Measurements from ENCODE around the gene PAAF1.

PAAF1 gene

GRCh38 chr11:73912026-73912425, 35.2 kb downstream of the PAAF1 start:
- H3K27ac ChIP-seq (ENCODE audit: low read depth, low read length) = no peak overlapping the region
- H3K4me3 ChIP-seq (ENCODE audit: low read length) = no peak overlapping the region
- H3K9me3 ChIP-seq (ENCODE audit: control insufficient read depth, insufficient read depth, low read length) = no peaks in the 10 kb centered on the region
- no peaks in the 10 kb centered on the region for H3K4me1 ChIP-seq (ENCODE audit: control insufficient read depth, low read length)
- H3K27me3 ChIP-seq (ENCODE audit: control insufficient read depth, low read length) = no peaks in the 10 kb centered on the region
- H3K9me2 ChIP-seq (replicated peaks; ENCODE audit: control insufficient read depth, low read length) = no peaks in the 10 kb centered on the region
- no peaks in the 10 kb centered on the region for H4K20me1 ChIP-seq (ENCODE audit: control insufficient read depth, insufficient read depth, low read depth, low read length)
- H3K36me3 ChIP-seq (ENCODE audit: control insufficient read depth, low read length) = peaks cover 43% of the 10 kb centered on the region
- H3K4me2 ChIP-seq (ENCODE audit: low read length) = no peak overlapping the region
- 0 out of 2 replicates have a peak, but pooled peaks cover 4% of the 10 kb centered on the region for H3F3A ChIP-seq (ENCODE audit: control insufficient read depth, insufficient read depth)
- TF ChIP-seq, protein P1, sequence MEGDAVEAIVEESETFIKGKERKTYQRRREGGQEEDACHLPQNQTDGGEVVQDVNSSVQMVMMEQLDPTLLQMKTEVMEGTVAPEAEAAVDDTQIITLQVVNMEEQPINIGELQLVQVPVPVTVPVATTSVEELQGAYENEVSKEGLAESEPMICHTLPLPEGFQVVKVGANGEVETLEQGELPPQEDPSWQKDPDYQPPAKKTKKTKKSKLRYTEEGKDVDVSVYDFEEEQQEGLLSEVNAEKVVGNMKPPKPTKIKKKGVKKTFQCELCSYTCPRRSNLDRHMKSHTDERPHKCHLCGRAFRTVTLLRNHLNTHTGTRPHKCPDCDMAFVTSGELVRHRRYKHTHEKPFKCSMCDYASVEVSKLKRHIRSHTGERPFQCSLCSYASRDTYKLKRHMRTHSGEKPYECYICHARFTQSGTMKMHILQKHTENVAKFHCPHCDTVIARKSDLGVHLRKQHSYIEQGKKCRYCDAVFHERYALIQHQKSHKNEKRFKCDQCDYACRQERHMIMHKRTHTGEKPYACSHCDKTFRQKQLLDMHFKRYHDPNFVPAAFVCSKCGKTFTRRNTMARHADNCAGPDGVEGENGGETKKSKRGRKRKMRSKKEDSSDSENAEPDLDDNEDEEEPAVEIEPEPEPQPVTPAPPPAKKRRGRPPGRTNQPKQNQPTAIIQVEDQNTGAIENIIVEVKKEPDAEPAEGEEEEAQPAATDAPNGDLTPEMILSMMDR (IDR thresholded peaks at IDR 0.05; ENCODE audit: low read depth, low read length, poor library complexity, severe bottlenecking) = no peak
- no peak for TF ChIP-seq EZH2phosphoT487 (IDR thresholded peaks at IDR 0.05; ENCODE audit: borderline replicate concordance, low read length)
- H3K79me2 ChIP-seq (ENCODE audit: control insufficient read depth, low read length) = no peaks in the 10 kb centered on the region

DNA sequence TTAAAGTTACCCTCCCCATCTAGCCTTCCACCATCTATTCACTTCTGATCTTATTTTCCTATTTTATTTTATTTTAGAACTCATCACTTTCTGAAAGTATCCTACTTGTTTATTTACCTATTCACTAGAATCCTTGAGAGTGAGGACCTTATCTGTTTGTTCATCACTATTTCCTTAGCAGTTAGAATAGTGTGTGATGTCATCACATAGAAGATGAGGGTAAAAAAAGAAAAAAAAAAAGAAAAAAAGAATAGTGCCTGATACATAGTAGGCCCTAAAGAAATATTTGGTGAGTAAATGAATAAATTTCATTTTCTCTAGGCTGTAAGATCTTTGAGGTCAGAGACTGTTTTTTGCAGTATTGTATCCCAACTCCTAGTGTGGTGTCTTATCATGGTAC, 36.7 kb downstream of the PAAF1 start:
- no peak overlapping the region for H3K4me2 ChIP-seq (ENCODE audit: low read length)
- H3K9me3 ChIP-seq (ENCODE audit: control insufficient read depth, insufficient read depth, low read length) = no peaks in the 10 kb centered on the region
- no peaks in the 10 kb centered on the region for H3K9me2 ChIP-seq (replicated peaks; ENCODE audit: control insufficient read depth, low read length)
- H3K27ac ChIP-seq (ENCODE audit: low read depth, low read length) = no peak overlapping the region
- no peaks in the 10 kb centered on the region for H3K4me1 ChIP-seq (ENCODE audit: control insufficient read depth, low read length)
- no peaks in the 10 kb centered on the region for H3K79me2 ChIP-seq (ENCODE audit: control insufficient read depth, low read length)
- no peaks in the 10 kb centered on the region for H4K20me1 ChIP-seq (ENCODE audit: control insufficient read depth, insufficient read depth, low read depth, low read length)
- H3F3A ChIP-seq (ENCODE audit: control insufficient read depth, insufficient read depth) = 0 out of 2 replicates have a peak, but pooled peaks cover 4% of the 10 kb centered on the region
- no peak overlapping the region for H3K4me3 ChIP-seq (ENCODE audit: low read length)
- TF ChIP-seq, protein P1 (IDR thresholded peaks at IDR 0.05; ENCODE audit: low read depth, low read length, poor library complexity, severe bottlenecking) = no peak
- no peak for TF ChIP-seq EZH2phosphoT487 (IDR thresholded peaks at IDR 0.05; ENCODE audit: borderline replicate concordance, low read length)
- no peaks in the 10 kb centered on the region for H3K27me3 ChIP-seq (ENCODE audit: control insufficient read depth, low read length)
- H3K36me3 ChIP-seq (ENCODE audit: control insufficient read depth, low read length) = peaks cover 52% of the 10 kb centered on the region

- Histone ChIP-seq H3K9me2 (replicated peaks; ENCODE audit: control insufficient read depth, low read length) (no peaks in the 10 kb centered on the region), H3K36me3 (ENCODE audit: control insufficient read depth, low read length) (peaks cover 58% of the 10 kb centered on the region), H3K4me2 (ENCODE audit: low read length) (no peak overlapping the region)
Measured at GRCh38 chr11:73914284-73914683, 37.5 kb downstream of the PAAF1 start.

More at GRCh38 chr11:73914284-73914683, 37.5 kb downstream of the PAAF1 start:
- Histone ChIP-seq H3K27ac (ENCODE audit: low read depth, low read length) (no peak overlapping the region), H3K27me3 (ENCODE audit: control insufficient read depth, low read length) (no peaks in the 10 kb centered on the region), H3K79me2 (ENCODE audit: control insufficient read depth, low read length) (no peaks in the 10 kb centered on the region), H3K4me1 (ENCODE audit: control insufficient read depth, low read length) (no peaks in the 10 kb centered on the region), H3K9me3 (ENCODE audit: control insufficient read depth, insufficient read depth, low read length) (no peaks in the 10 kb centered on the region), H3F3A (ENCODE audit: control insufficient read depth, insufficient read depth) (0 out of 2 replicates have a peak, but pooled peaks cover 4% of the 10 kb centered on the region), H3K4me3 (ENCODE audit: low read length) (no peak overlapping the region), H4K20me1 (ENCODE audit: control insufficient read depth, insufficient read depth, low read depth, low read length) (no peaks in the 10 kb centered on the region)
- TF ChIP-seq, protein P1 (IDR thresholded peaks at IDR 0.05; ENCODE audit: low read depth, low read length, poor library complexity, severe bottlenecking) = no peak
- no peak for TF ChIP-seq EZH2phosphoT487 (IDR thresholded peaks at IDR 0.05; ENCODE audit: borderline replicate concordance, low read length)

Data from DOHH2 (cell line).